ENCODE results near the gene MBOAT2.

DNA sequence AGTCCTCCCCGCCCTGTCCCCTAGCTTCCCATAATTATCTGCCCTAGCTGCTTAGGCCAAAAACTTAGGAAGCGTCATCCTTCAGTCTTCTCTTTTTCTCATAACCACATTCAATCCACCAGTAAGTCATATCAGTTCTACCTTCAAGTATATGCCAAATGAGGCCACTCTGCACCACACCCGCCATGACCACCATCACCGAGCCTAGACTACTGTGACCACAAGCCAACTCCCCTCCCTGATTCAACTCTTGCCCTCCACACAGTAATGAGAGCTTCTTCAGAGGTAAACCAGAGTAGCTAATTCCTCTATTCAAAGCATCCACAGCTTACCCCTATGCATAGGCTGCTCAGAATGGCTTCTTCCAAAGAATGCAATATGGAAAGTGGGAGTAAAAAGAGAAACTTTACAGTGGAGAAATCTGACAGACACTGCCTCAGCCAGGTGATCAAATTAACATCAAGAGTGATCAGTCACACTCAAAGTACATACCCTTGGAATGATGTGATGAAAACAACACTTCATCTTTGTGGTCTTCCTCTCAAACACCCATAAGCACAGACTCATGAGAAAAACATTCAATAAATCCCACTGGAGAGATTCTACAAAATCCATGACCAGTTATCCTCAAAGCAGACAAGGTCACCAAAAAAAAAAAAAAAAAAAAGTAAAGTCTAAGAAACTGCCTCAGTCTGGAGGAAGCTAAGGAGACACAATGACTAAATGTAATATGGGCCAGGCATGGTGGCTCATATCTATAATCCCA lies 17.7 kb downstream of the MBOAT2 start:
- TF ChIP-seq, protein P1, sequence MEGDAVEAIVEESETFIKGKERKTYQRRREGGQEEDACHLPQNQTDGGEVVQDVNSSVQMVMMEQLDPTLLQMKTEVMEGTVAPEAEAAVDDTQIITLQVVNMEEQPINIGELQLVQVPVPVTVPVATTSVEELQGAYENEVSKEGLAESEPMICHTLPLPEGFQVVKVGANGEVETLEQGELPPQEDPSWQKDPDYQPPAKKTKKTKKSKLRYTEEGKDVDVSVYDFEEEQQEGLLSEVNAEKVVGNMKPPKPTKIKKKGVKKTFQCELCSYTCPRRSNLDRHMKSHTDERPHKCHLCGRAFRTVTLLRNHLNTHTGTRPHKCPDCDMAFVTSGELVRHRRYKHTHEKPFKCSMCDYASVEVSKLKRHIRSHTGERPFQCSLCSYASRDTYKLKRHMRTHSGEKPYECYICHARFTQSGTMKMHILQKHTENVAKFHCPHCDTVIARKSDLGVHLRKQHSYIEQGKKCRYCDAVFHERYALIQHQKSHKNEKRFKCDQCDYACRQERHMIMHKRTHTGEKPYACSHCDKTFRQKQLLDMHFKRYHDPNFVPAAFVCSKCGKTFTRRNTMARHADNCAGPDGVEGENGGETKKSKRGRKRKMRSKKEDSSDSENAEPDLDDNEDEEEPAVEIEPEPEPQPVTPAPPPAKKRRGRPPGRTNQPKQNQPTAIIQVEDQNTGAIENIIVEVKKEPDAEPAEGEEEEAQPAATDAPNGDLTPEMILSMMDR (IDR thresholded peaks at IDR 0.05) = no peak
- no peak for TF ChIP-seq POLR2A (IDR thresholded peaks at IDR 0.05)

All from body of pancreas (tissue), 4 donors.